ENCODE measurements around the gene ESPL1. TPM values are rescaled to one million over a fixed set of nuclear protein-coding genes. Genes with fewer than 3 reads are reported as not detected.

ESPL1 gene
- total and polyA plus RNA-seq, 2 donors (not counting 3 experiments of a cell fraction or from before 2014, with no cell fraction given): 16.2 to 42.7 TPM

- Histone ChIP-seq H3K9me1 (replicated peaks; ENCODE audit: control insufficient read depth, extremely low read depth, insufficient read depth, low read length) (no peaks in the 10 kb centered on the region), H3K9me3 (replicated peaks; ENCODE audit: control insufficient read depth, insufficient read depth, low read length) (no peaks in the 10 kb centered on the region), H3K27me3 (ENCODE audit: control insufficient read depth in 2 of 2, insufficient read depth in 2 of 2, low read length in 2 of 2) (no peaks in the 10 kb centered on the region), H3K27ac (ENCODE audit: insufficient read depth, low read depth, low read length) (no peak overlapping the region), H3K79me2 (ENCODE audit: control insufficient read depth, insufficient read depth, low read length) (peaks cover 16% of the 10 kb centered on the region), H4K20me1 (replicated peaks; ENCODE audit: control insufficient read depth, extremely low read depth, insufficient read depth, low read length) (no peaks in the 10 kb centered on the region), H3K36me3 (ENCODE audit: control insufficient read depth in 2 of 2, extremely low read depth in 1 of 2, insufficient read depth in 2 of 2, low read length in 2 of 2) (peaks cover 2 to 6% of the 10 kb centered on the region in 2 experiments), H3K9ac (replicated peaks; ENCODE audit: extremely low read depth, insufficient read depth, low read length) (no peak overlapping the region), H2AFZ (ENCODE audit: low read depth, low read length) (no peak overlapping the region), H3K4me1 (ENCODE audit: control insufficient read depth, extremely low read depth, insufficient read depth, low read length) (peaks cover 22% of the 10 kb centered on the region), H3K4me2 (ENCODE audit: insufficient read depth, low read length) (no peak overlapping the region), H3K4me3 (replicated peaks in 1 of 3; ENCODE audit: insufficient read depth in 1 of 3, low read depth in 1 of 3, low read length in 3 of 3) (no peak overlapping the region)
- ChIA-PET POLR2A (no interaction called here), CTCF (interaction anchor here (1.9 to 3.9 kb wide), 2 partner anchors 13 to 41 kb away, joined by 4 to 54 read pairs; partner anchors contain the start of gene ESPL1)
- FAIRE-seq (no peak), DNase-seq (ENCODE audit: low read depth, low spot score) (no peak)
- dilution Hi-C loops (cut with MboI; ENCODE audit: extremely low pct_ligation_motif_present, low sequenced_read_pairs): no loop called here
- intact Hi-C loops (cut with micrococcal nuclease): no loop called here
- no TSS peak for BruUV-seq (replicated peaks)
- TF ChIP-seq POLR2AphosphoS5 (IDR thresholded peaks at IDR 0.05; ENCODE audit: insufficient read depth, low read depth, low read length) (no peak), GATA2 (IDR thresholded peaks at IDR 0.05; ENCODE audit: insufficient read depth, insufficient read length, low read depth, low read length) (no peak), CTCF (IDR thresholded peaks at IDR 0.05; ENCODE audit: extremely low read depth in 1 of 2, insufficient read depth in 1 of 2, low read depth in 1 of 2, low read length in 2 of 2) (no peak), EZH2 (IDR thresholded peaks at IDR 0.05; ENCODE audit: borderline replicate concordance, low read depth, low read length, severe bottlenecking) (no peak), MAX (IDR thresholded peaks at IDR 0.05; ENCODE audit: insufficient read depth, insufficient read length) (no peak), JUN (IDR thresholded peaks at IDR 0.05; ENCODE audit: borderline replicate concordance, insufficient read depth, insufficient read length, low read depth) (no peak), FOS (IDR thresholded peaks at IDR 0.05; ENCODE audit: borderline replicate concordance, insufficient read depth, low read length) (no peak)
Measured at GRCh38 chr12:53254816-53255545, 13.1 kb upstream of the ESPL1 start.
